GM19468 (cell line): ENCODE measurements around the gene HMOX1.
"Not testable (repeated sequence)": the region's sequence is repeated elsewhere in the genome, so short reads cannot be mapped to it uniquely, and the experiment has no call there.

Experiments used
- ATAC-seq: cut with Tn5 transposase; IDR thresholded peaks from one replicate; pipeline ENCODE4 v1.9.1; 2021; ENCODE audit warnings: mild to moderate bottlenecking, moderate library complexity, moderate number of reproducible peaks; ENCODE audit not compliant: unreplicated experiment; ENCODE audit errors: extremely low read depth

Gene HMOX1

GRCh38 chr22:35349704-35350538 lies 31.0 kb upstream of the HMOX1 start:
- ATAC-seq: no peak

- peak; percentile 86 for ATAC-seq
Measured at GRCh38 chr22:35350539-35351503, 30.1 kb upstream of the HMOX1 start.

DNA sequence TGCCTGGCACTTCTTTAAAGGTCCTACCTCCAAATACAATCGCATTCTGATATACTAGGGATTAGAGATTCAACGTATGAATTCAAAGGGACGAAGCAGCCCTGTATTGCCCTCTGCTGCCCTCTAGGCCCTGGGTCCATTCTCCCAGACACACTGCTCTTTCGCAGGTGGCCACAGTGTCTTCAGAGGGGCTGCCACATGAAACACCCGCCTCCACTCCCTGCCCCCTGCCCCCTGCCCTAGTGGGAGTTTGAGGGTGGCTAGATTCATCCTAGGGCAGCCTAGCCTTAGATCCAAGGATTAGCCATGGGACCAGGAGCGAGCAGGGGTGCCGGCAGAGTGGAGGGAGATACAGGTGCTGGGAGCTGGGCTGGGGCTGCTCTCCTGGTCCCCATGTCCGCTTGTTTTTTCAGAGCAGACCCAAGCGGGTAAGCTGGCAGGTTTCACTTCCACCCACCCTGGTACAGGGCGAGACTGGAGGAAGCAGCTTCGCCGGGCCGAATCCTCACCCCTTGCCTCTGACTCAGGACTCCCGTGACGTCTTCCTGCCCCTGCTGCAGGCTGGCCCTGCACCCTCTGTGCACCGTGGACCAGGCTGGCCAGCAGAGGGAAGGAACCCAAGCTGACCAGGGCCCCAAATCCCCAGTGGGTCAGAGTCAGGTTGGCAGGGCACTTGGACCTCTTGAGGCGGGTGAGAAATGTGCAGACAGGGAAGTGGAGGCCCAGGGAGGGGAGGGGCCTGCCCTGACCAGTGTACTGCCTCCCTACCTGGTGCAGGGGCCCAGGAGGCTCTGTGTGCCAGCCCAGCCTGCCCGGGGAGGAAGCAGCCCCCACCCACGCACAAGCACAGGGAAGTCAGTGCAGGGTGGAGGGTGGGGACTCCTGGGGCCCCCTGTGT lies 28.4 kb upstream of the HMOX1 start:
- ATAC-seq: no peak

GRCh38 chr22:35353318-35353717 lies 27.6 kb upstream of the HMOX1 start:
- no peak for ATAC-seq

- no peak for ATAC-seq
Measured at GRCh38 chr22:35354068-35354467, 26.8 kb upstream of the HMOX1 start.

DNA sequence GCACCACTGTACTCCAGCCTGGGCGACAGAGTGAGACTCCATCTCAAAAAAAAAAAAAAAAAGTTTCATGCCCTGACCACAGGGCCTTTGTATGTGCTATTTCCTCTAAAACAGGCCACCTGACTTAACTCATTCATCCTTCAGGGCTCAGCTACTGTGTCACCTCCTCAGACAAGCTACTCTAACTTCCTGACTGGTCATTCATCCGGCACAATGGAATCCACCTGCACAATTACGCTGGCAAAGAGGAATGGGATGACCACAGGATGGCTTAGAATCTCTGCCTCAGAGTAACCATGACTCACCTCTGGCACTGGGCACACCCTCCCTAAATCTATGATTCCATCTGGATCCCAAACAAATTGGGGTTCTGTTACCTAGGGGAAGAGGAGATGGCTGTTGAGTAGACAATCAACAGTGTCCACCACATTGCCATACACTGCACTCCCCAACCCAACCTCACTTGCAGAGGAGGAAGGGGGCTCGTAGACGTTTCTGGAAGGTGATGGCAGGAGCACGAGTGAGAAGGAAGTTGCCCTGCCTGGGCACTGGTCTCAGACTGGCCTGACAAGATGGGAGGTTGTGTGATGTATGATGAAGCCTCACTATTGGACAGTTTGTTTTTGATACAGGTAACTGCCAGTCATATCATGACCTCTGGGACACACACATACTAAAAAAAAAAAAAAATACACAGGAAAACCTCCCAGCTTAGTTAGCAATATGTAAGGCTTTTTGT lies 22.8 kb upstream of the HMOX1 start:
- no peak for ATAC-seq

DNA sequence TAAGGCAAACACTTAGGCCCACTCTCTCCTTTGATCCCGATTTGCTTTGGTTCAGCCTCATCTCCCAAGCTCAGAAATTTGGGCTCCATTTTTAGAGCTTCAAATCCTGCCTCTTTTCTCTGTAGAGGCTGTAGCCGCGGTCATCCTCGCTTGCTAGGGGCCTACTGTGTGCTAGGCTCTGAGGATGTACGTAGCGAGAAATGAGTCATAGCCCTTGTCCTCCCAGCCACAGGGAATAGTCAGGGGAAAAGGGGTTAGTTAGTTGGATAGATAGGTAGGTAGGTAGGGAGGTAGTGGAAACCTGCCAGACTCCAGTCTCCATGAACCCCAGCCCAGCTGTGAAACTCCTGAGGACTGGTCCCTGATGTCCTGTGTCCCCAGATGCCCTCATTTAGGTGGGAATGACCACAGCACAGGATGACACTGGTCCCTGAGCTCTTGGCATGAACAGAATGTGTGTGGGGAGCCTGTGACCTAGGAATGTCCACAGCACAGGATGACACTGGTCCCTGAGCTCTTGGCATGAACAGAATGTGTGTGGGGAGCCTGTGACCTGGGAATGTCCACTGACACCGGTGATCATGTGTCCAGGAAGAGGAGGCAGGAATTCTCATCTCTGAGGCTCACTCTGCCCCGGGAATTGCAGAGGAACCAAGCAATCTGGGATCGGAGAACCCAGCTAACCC lies 21.4 kb upstream of the HMOX1 start:
- ATAC-seq: no peak

- no peak for ATAC-seq
Measured at GRCh38 chr22:35361001-35361558, 19.8 kb upstream of the HMOX1 start.

GRCh38 chr22:35363566-35364086 lies 17.3 kb upstream of the HMOX1 start:
- no peak for ATAC-seq

DNA sequence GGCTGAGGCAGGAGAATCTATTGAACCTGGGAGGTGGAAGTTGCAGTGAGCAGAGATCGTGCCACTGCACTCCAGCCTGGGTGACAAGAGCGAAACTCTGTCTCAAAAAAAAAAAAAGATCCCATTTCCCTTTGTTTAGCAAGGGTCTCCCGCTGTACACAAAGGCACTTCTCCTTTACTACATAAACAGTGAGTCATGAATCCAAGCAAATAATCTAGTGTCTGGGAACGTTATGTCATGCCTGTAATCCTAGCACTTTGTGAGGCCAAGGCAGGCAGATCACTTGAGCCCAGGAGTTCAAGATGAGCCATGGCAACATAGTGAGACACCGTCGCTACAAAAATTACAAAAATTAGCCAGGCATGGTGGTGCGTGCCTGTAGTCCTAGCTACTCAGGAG lies 16.7 kb upstream of the HMOX1 start:
- ATAC-seq: not testable (repeated sequence)

- no peak for ATAC-seq
Measured at GRCh38 chr22:35367331-35367886, 13.5 kb upstream of the HMOX1 start.

DNA sequence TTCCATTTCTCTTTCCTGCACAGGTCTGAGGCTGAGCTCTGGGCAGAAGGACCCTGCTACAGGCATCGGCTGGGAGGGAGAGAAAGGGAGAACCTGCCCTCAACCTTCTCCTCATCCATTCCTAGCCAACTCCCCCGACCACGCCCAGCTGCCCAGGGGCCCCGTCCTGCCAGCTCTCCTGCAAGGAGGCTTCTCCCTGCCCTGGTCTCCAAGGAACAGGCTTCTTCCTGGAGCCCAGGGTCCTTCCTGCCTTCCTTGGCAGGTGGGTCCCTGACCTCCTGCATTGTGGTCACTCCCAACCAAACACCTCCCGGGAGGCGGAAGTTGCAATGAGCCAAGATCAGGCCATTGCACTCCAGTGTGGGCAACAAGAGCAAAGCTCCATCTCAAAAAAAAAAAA lies 12.5 kb upstream of the HMOX1 start:
- no peak for ATAC-seq

DNA sequence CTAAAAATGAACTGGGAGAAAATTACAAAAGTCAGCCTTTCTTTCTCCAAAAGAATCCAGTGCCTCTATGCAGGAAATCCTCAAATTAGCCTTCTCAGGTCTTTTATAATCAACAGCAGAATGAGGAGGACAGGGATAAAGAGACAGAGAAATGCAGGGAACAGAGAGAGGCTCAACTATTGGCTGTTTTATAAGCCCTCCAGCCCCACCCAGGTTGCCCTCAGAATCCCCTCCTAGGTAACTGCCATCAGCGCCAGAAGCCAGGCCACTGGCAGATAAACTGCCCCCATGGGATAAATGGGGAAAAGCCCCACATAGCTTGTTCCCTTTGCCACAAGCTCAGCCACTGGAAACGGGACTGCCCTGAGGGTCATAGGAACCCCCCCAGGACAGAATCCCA lies 10.9 kb upstream of the HMOX1 start:
- no peak for ATAC-seq

GRCh38 chr22:35373781-35374180 lies 7.1 kb upstream of the HMOX1 start:
- no peak for ATAC-seq

- ATAC-seq: no peak
Measured at GRCh38 chr22:35375031-35375430, 5.9 kb upstream of the HMOX1 start.

DNA sequence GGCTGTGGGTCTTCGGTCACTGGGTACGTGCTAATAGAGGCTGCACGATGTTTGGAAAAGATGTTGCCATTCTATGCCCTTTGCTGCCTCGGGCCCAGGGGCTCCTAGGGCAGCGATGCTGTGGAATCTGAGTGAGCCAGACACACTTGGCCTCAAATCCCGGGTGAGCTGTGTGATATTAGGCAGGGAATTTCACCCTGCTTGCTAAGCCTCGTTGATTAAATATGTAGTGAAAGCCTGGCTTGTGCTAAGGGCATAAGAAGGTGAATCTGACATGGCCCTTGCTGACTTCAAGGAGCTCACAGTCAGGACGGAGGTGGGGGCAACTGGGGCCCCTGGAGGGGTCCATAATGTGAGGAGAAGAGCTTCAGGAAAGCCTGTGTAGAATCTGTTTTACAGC lies 5.4 kb upstream of the HMOX1 start:
- no peak for ATAC-seq

DNA sequence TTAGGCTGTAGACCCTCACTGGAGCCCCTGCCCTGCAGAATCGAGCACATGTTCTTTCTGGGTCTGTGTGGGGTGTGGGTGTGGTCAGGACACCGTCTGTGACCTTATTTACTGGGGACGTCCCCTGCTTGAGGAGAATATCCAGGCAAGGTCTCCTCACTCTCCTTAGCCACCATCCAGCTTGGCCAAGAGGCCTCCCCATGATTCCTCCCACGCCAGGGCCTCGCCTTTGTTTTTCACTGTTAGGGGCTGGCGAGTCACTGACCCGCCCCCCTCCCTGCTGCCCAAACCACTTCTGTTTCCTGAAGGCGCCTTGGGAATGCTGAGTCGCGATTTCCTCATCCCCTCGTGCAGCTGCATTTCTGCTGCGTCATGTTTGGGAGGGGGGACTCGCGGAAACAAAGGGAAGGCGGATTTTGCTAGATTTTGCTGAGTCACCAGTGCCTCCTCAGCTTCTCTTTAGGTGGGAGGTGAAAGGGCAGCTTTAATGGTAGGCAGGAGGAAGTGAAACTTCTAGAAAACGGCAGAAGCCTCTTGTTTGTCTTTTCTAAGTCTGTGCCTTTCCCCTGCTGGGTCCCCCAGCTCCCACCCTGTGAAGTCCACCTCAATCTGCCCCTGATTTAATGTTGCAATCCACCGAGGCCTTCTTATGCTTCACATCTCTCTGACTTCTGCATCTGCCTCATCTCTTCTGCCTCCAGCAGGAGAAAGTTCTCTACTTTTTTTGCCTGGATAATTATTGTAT lies 4.0 kb upstream of the HMOX1 start:
- no peak for ATAC-seq
